Cardiac fibroblast (primary cell): ENCODE measurements around the gene PPY.
"Not testable (repeated sequence)": the region's sequence is repeated elsewhere in the genome, so short reads cannot be mapped to it uniquely, and the experiment has no call there.

ENCODE experiments used
- DNase-seq, 2 donors: peaks; one replicate each; pipeline versions ENCODE4 v3.0.0 to v3.0.0-alpha.2; 2010; ENCODE audit warnings: low read depth in 2 of 2
- H3K4me3 ChIP-seq, 2 donors: replicated peaks in 1 of 2; 1 replicate in 1 of 2; 2 replicates in 1 of 2; pipeline ENCODE4 v1.5.1; 2011; ENCODE audit warnings: low read depth in 2 of 2, low read length in 2 of 2, mild to moderate bottlenecking in 2 of 2, moderate library complexity in 1 of 2
- TF ChIP-seq, protein P1 (sequence below): IDR thresholded peaks from one replicate; pipeline ENCODE4 v1.5.1; 2011; ENCODE audit warnings: low read depth, mild to moderate bottlenecking, low read length, inconsistent platforms

PPY gene

DNA sequence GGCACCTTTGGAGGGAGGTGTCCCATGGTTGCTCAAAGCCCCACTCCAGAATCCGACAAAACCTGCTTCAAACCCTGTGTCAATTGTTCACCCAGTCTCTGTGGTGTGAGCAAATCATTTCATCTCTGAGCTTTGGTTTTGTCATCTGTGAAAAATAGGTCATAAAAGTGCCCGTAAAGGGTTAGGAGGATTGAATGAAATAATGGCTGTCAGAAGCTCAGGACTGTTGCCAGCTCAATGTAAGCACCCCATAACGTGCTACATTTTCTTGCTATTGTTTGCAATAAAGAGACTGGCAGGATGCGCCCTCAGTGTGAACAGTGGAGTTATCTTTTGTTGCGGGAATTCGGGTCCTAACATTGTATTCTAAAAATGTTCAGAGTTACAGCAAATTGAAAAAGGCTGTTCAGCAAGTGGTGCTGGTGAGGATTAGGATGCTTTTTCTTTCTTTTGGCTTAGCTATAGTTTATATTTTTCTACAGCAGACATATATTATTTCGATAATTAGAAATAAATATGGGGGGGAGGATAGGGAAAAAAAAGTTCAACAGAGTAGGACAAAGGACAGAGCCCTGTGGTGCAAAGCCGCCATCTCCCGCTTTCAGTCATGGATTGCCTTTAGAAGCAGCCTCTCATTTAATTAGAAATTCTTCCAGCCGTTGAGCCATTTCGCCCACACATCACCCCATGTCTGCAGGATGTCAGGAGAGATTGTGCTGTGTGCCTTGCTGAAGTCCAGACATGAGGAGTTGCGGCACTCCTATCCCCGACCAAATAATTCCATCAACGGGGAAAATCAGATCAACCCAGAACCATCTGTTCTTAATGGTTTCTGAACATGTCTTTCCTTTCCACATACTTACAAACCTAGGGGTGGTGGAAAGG lies 32.3 kb upstream of the PPY start:
- H3K4me3 ChIP-seq, result no peak overlapping the region
- TF ChIP-seq, protein P1, sequence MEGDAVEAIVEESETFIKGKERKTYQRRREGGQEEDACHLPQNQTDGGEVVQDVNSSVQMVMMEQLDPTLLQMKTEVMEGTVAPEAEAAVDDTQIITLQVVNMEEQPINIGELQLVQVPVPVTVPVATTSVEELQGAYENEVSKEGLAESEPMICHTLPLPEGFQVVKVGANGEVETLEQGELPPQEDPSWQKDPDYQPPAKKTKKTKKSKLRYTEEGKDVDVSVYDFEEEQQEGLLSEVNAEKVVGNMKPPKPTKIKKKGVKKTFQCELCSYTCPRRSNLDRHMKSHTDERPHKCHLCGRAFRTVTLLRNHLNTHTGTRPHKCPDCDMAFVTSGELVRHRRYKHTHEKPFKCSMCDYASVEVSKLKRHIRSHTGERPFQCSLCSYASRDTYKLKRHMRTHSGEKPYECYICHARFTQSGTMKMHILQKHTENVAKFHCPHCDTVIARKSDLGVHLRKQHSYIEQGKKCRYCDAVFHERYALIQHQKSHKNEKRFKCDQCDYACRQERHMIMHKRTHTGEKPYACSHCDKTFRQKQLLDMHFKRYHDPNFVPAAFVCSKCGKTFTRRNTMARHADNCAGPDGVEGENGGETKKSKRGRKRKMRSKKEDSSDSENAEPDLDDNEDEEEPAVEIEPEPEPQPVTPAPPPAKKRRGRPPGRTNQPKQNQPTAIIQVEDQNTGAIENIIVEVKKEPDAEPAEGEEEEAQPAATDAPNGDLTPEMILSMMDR, result no peak
- no peak for DNase-seq

GRCh38 chr17:43972444-43973212 lies 30.4 kb upstream of the PPY start:
- H3K4me3 ChIP-seq, result not testable (repeated sequence)

DNA sequence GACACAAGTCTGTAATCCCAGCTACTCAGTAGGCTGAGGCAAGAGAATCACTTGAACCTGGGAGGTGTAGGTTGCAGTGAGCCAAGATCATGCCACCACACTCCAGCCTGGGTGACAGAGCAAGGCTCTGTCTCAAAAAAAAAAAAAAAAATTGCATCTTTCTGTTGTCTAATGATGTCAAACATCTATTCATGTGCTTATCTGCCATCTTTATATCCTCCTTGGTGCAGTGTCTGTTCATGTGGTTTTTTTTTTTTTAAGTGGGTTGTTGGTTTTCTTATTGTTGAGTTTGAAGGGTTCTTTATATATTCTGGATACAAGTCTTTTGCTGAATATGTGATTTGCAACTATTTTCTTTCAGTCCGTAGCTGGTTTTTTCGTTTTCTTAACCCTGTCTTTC lies 29.2 kb upstream of the PPY start:
- H3K4me3 ChIP-seq, DNase-seq: not testable (repeated sequence)

More at GRCh38 chr17:43972444-43973212, 30.4 kb upstream of the PPY start:
- DNase-seq, result not testable (repeated sequence)

GRCh38 chr17:43970366-43970765 lies 28.1 kb upstream of the PPY start:
- DNase-seq, result no peak
- TF ChIP-seq, protein P1, result no peak
- H3K4me3 ChIP-seq, result no peak overlapping the region

DNA sequence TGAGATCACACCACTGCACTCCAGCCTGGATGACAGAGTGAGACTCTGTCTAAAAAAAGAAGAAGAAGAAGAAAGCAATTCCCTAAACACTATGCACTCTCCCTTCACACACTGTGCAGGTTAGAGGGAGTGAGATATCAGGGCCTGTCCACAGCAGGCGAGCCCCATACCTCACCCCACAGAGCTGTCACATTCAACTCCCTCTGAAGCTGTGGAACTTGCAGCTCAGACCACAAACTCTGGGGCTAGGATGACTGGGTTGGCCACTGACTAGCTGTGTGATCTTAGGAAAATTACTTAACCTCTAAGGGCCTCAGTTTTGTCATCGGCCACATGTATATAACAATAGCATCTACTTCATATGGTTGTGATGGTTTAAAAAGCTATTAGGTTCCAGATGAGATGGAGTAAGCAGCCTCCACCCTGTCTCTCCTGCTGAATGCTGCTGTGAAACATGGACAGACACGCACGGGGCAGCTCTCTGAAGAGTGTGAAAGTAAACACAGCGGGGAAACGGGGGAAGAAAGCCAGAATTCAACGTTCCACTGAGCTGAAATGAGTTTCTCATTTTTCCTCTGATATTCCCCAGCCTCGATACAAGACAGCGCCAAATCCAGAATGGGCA lies 25.1 kb upstream of the PPY start:
- TF ChIP-seq, protein P1, result no peak
- H3K4me3 ChIP-seq, result no peak overlapping the region
- DNase-seq, result no peak

GRCh38 chr17:43966276-43966675 lies 24.0 kb upstream of the PPY start:
- TF ChIP-seq, protein P1, result no peak
- DNase-seq, result no peak
- no peak overlapping the region for H3K4me3 ChIP-seq

- DNase-seq, result no peak
- no peak overlapping the region for H3K4me3 ChIP-seq
- TF ChIP-seq, protein P1, result no peak
Measured at GRCh38 chr17:43962479-43962878, 20.2 kb upstream of the PPY start.
